GM18505 (cell line): ENCODE data around the gene COL6A3.

ENCODE experiments used
- ATAC-seq: cut with Tn5 transposase; IDR thresholded peaks from one replicate; pipeline ENCODE4 v1.9.1; 2021; ENCODE audit not compliant: unreplicated experiment
- POLR2A ChIP-seq: IDR thresholded peaks from 4 replicates; pipeline ENCODE4 v1.6.1; 2011; ENCODE audit warnings: borderline replicate concordance; ENCODE audit not compliant: insufficient read depth, insufficient read length; ENCODE audit errors: extremely low read depth

Gene COL6A3

DNA sequence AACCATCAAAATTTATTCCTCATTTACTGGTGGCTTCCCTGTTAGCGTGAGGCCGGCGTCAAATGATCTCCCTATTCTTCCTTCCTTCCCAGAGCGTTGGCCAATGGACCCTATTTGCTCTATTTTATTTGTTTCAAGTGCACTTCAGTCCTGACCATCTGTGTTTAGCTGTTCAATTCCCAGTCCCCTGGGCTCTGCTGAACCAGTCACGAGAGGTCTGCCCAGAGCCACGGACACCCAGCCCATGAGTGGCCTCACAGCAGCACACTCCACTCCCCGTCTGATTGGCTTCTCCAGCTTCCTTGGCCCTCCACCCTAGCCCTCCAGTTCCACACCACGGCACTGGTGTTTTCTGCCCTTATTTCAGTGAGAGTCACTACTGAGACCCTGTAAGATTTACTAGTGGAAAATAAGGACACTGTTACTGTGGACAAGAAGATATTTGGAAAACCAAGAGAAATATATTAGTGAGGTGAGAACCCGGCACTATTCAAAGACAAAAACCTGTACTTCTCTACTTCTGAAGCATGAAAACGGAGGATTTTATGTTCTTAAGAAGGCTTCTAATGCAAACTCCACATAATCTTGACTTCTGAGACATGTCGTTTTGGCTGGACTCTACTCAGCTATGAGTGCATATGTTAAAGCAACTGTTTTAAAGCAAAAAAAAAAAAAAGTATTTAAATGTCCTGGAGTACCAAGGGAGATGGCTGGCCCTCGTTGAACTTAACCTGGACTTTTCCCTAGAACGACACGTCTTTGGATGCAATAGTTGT lies 86.6 kb downstream of the COL6A3 start:
- no peak for ATAC-seq
- TF ChIP-seq POLR2A: no peak

DNA sequence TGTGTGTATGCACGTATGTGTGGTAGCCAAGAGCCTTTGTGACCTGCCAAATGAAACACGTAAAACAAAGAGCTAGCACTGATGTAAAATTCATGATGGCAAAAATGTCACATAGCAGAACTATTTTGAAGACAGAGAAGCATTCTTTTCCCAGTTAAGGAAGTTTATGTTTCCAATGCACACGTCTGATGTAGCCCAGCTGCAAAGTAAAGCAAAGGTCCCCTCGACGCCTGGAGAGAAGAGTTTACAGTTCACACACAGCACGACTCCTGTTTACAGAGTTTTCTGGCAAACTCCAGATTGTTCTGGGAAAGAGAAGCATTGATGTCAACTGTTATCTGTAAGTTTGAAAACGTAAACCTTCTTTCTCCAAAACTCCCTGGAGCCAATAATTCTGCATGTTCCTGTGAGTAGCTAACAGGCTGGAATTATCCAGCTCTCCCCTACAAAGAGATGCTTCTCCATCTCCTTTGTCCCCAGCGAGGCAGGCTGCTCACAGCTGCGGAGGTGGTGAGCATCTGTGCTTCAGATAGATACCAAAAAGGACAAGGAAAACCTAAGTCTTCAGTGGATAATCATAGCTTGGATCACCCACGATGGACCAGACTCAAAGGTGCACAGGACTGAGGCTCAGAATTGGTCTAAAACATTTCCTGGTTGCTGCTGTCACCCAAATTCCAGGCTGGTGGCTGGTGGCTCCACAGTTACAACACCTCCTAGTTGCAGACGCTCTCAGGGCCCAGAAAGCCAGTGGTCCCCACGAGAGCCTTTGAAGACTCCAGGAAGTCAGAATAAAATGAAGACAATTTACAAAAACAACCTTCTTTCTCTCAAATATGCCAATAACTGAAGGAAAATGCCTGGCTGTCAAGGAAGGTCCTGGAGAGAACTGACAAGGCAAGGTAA lies 87.4 kb downstream of the COL6A3 start:
- ATAC-seq: no peak
- TF ChIP-seq POLR2A: no peak

DNA sequence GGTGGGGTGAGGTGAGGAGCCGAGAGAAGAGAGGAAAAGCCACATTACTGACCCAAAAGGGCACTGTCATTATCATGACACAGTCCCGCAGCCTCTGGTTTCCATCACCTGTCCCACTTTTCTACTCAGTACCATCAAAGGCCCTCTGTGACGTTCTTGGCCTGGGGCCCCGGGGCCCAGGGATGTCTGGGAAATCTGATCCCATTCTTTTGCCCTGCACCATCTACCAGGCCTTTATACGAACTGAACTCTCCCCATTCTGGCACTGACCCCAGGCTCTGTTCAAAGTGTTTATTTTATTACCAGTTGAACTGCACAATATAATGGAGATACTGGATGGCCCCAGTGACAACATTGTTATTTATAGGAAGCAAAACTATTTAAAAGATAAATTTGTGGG lies 89.1 kb downstream of the COL6A3 start:
- no peak for TF ChIP-seq POLR2A
- ATAC-seq: no peak

DNA sequence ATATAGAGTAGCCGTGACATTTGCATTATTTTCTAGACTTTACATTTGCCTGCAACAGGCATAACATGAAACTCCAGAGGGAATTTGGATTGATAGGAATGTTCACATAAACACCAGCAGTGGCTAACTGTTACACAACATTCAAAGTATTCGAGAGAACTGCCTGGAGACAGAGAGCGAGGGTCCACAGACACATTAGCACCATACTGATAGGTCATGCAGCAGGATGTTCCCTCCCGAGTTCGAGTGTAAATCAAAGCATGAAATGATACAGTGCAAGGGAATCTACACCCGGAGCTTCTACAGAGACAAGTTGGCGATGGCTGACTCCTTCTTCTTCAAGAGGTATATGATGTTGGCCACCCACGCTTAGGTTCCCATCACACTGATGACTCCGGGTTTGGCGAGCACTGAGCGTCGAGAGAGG lies 89.5 kb downstream of the COL6A3 start:
- ATAC-seq: no peak
- no peak for TF ChIP-seq POLR2A

DNA sequence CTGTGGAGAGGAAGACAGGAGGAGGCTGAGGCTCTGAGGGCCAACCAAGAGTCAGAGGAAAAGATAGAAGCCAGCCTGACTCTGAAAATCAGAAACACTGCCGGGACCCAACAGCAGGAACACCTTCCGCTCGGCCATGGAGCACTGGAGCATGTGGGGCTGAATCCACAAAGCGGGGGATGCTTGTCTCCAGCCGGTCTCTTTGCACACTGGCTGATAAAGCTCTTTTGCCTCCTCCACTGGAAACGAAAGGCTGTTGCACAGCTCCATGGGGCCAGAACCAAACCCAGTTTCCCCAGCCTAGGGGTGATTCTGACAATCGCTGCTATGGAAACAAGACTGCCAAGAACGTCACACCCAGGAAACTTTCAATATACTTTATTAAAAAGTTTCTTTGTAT lies 90.3 kb downstream of the COL6A3 start:
- ATAC-seq: no peak
- TF ChIP-seq POLR2A: no peak

DNA sequence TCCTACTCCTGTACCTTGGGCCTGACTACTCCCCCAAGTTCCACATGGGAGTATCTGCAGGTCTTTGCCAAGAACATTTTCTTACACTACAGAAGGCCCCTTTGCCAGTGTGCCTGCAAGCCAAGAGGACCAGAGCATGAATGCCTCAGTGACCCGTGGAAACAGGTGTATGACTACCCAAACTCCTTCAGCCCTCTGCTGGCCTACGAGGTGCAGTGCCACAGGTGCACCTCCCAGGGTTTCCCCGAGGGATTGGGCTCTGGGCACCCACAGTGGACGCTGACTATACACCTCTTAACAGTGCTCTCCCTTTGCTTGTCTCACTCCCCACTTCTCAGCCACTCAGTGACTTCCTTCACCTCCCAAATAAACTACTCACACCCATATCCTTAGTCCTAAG lies 91.4 kb downstream of the COL6A3 start:
- no peak for TF ChIP-seq POLR2A
- no peak for ATAC-seq

DNA sequence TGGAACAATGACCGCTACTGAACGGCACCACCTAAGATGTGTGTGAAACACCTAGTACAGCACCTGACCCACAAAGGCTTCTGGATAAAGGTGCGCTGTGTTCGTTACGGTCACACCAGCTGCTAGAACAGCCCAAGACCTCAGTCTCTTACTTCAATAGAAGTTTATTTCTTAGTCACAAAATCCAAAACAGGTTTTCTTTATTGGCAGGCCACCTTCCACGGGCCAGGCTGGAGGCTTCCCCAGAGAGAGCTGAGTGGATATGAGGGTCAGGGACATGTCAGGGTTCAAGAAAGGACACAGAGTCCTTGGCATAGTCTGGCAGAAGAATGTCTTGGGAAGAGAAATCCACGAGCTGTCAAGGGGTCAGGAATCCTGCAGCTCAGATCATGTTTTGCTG lies 92.2 kb downstream of the COL6A3 start:
- no peak for ATAC-seq
- no peak for TF ChIP-seq POLR2A

DNA sequence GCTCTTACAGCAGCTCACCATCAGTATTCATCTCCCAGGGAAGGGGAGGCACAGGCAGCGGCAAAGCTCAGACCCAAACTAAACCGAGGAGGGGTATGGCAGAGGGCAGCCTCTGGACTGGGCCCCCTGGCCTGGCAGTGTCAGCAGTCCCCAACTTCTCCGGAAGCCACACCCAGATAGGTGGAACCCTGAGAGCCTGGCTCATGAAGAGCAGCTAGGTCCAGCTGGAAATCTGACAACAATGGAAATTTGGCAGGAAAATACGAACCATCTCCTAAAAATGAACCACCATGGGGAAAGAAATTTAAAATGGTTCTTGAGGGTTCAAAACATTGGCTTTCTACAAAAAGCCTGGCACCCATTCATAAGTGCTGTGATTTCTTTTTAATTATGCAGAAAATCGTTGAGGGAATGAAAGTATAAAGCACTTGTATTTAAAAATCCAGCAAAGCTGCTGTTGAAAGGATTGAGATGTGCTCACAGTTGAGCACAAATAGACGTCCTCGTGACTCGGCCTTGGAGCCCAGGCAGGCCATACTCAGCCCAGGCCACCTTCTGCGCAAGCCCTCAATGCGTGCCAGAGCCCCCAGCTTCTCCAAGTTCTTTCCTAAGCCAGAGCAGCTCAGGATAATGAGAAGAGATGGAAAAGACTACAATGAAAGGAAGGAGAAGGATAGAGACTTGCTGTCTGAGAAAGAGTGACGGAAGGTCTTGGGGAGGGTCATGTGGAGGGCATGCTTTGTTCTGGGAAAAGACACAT lies 93.0 kb downstream of the COL6A3 start:
- no peak for ATAC-seq
- TF ChIP-seq POLR2A: no peak

DNA sequence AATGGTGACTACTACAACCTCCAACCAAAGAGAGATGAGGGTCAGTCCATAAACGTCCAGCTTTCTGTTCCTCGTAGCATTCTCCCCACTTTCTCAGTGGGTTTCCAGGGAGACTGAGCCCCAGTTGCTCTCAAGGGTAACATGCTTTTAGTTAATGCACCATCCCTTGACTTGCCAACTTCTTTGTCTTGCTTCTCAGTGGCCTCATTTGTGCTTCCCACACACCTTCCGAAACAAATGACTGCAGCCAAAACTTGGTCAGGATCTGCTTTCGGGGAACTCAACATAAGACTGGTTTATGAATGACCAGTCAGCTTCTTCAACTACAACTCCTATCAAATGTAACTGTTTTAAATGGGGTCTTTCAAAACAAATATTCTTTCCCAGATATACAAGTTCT lies 94.1 kb downstream of the COL6A3 start:
- TF ChIP-seq POLR2A: no peak
- ATAC-seq: no peak

DNA sequence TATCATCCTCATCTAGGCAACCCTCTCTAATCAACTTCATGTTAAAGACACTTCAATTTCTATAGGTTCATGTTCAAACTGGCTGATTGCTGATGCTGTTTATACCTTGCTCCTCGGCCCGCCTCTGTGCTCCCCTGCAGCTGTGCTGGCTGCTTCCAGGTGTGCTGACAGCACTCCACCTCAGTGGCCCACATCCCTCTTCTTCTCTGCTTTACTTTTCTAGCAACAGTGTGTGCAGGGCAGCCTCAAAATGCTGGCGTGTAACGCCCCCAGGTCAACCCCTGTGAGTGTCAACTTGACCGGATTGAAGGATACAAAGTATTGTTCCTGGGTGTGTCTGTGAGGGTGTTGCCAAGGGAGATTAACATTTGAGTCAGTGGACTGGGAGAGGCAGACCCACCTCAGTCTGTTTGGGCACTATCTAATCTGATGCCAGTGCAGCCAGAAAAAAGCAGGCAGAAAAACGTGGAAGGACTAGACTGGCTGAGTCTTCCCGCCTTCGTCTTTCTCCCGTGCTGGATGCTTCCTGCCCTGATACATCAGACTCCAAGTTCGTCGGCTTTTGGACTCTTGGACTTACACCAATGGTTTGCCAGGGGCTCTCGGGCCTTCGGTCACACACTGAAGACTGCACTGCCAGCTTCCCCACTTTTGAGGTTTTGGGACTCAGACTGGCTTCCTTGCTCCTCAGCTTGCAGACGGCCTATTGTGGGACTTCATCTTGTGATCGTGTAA lies 94.7 kb downstream of the COL6A3 start:
- ATAC-seq: no peak
- TF ChIP-seq POLR2A: no peak

DNA sequence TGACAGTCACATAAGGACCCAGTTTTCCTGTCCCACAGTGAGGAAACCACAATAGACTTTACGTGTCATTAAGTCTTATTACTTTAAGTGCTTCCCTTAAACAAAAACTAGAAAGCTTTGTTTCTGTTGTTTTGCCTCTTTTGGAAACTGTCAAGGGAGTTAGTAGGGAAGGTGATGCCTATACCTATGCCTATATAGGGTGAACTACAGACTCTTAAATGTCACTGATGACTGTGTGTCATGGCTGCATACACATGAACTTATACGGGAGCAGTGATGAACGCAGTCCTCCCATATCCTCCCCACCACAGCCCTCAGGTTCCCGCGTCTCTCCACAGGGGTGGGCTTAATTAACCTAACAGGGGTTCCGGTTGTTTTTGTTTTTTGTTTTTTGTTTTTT lies 97.6 kb downstream of the COL6A3 start:
- no peak for ATAC-seq
- TF ChIP-seq POLR2A: no peak

DNA sequence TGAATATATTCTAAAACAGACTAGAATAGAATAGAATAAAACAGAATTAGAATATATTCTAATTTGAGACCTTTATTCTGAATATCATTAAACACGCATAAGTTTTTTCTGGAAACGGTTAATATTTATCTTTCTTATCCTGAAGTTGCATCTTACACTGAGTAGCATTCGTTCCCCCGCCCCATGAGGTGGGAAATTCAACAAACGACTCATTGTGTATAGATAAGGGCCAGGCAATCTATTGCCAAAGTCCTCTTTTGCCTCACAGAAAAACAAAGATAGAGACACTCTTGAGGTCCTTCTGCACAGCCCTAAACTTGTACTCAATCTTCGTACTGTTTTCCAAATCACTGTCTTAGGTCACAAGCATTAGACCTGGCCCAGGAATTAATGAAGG lies 98.1 kb downstream of the COL6A3 start:
- TF ChIP-seq POLR2A: no peak
- ATAC-seq: no peak
